IPS-11a (cell line): ENCODE results near the gene DCDC1.

ENCODE experiments used
- H3K4me3 ChIP-seq: one replicate; pipeline ENCODE4 v1.5.1; 2013; ENCODE audit warnings: low read depth, low read length, control low read depth

Gene DCDC1

GRCh38 chr11:31106968-31107576 is 262.5 kb downstream of the DCDC1 start:
- no peak overlapping the region for H3K4me3 ChIP-seq

GRCh38 chr11:31106326-31106725 is 263.2 kb downstream of the DCDC1 start:
- H3K4me3 ChIP-seq, result no peak overlapping the region

GRCh38 chr11:31102875-31103274 is 266.7 kb downstream of the DCDC1 start:
- H3K4me3 ChIP-seq, result no peak overlapping the region

- H3K4me3 ChIP-seq, result no peak overlapping the region
Measured at GRCh38 chr11:31102316-31102715, 267.2 kb downstream of the DCDC1 start.

- H3K4me3 ChIP-seq, result no peak overlapping the region
Measured at GRCh38 chr11:31096191-31096805, 273.2 kb downstream of the DCDC1 start.

- H3K4me3 ChIP-seq, result no peak overlapping the region
Measured at GRCh38 chr11:31092638-31093037, 276.9 kb downstream of the DCDC1 start.

GRCh38 chr11:31089117-31089516 is 280.4 kb downstream of the DCDC1 start:
- H3K4me3 ChIP-seq, result no peak overlapping the region

GRCh38 chr11:31069447-31070205 is 299.9 kb downstream of the DCDC1 start:
- H3K4me3 ChIP-seq, result no peak overlapping the region

- H3K4me3 ChIP-seq, result no peak overlapping the region
Measured at GRCh38 chr11:31060880-31061279, 308.7 kb downstream of the DCDC1 start.

- H3K4me3 ChIP-seq, result no peak overlapping the region
Measured at GRCh38 chr11:31059529-31059928, 310.0 kb downstream of the DCDC1 start.

- H3K4me3 ChIP-seq, result no peak overlapping the region
Measured at GRCh38 chr11:31050061-31050765, 319.3 kb downstream of the DCDC1 start.

- H3K4me3 ChIP-seq, result no peak overlapping the region
Measured at GRCh38 chr11:31045335-31045734, 324.2 kb downstream of the DCDC1 start.

- H3K4me3 ChIP-seq, result no peak overlapping the region
Measured at GRCh38 chr11:31030138-31030792, 339.3 kb downstream of the DCDC1 start.

GRCh38 chr11:31026315-31026714 is 343.2 kb downstream of the DCDC1 start:
- H3K4me3 ChIP-seq, result no peak overlapping the region

GRCh38 chr11:31022080-31022479 is 347.5 kb downstream of the DCDC1 start:
- H3K4me3 ChIP-seq, result no peak overlapping the region

GRCh38 chr11:31019786-31020185 is 349.8 kb downstream of the DCDC1 start:
- H3K4me3 ChIP-seq, result no peak overlapping the region

- no peak overlapping the region for H3K4me3 ChIP-seq
Measured at GRCh38 chr11:31005202-31005601, 364.3 kb downstream of the DCDC1 start.

- no peak overlapping the region for H3K4me3 ChIP-seq
Measured at GRCh38 chr11:31001427-31001826, 368.1 kb downstream of the DCDC1 start.

- no peak overlapping the region for H3K4me3 ChIP-seq
Measured at GRCh38 chr11:31000381-31000780, 369.2 kb downstream of the DCDC1 start.

- H3K4me3 ChIP-seq, result no peak overlapping the region
Measured at GRCh38 chr11:30992513-30992849, 377.1 kb downstream of the DCDC1 start.

- no peak overlapping the region for H3K4me3 ChIP-seq
Measured at GRCh38 chr11:30991802-30992512, 377.6 kb downstream of the DCDC1 start.
